Neural cell (in vitro differentiated cells): ENCODE results near the gene PRKAG2. TPM values are rescaled to one million over a fixed set of nuclear protein-coding genes. Genes with fewer than 3 reads are reported as not detected.

Experiments used
- H2AFZ ChIP-seq: fragments of 200-600, 300-800 bp; sonication (generic), shearing (Covaris generic); 2 replicates; pipeline ENCODE4 v1.6.0; 2014; ENCODE audit warnings: low read depth, mild to moderate bottlenecking, antibody characterized with exemption, low read length, moderate library complexity
- H3F3A ChIP-seq: fragments of 200-600 bp; shearing (Covaris generic); 2 replicates; pipeline ENCODE4 v1.6.1; 2016; ENCODE audit warnings: mild to moderate bottlenecking, moderate library complexity, mixed read lengths, antibody characterized with exemption, low read length; ENCODE audit not compliant: insufficient read depth, poor library complexity, severe bottlenecking
- H3K27ac ChIP-seq: fragments of 200-600, 300-800 bp; sonication (generic), shearing (Covaris generic); 2 replicates; pipeline ENCODE4 v1.5.1; 2014; ENCODE audit warnings: mild to moderate bottlenecking, low read length, moderate library complexity
- H3K27me3 ChIP-seq: fragments of 300-800, 200-600 bp; sonication (generic), shearing (Covaris generic); 2 replicates; pipeline ENCODE4 v1.6.0; 2014; ENCODE audit warnings: mild to moderate bottlenecking, low read depth, low read length, moderate library complexity; ENCODE audit not compliant: insufficient read depth
- H3K36me3 ChIP-seq: fragments of 300-800, 200-600 bp; sonication (generic), shearing (Covaris generic); 2 replicates; pipeline ENCODE4 v1.5.1; 2014; ENCODE audit warnings: mild to moderate bottlenecking, antibody characterized with exemption, low read length, moderate library complexity; ENCODE audit not compliant: insufficient read depth
- H3K4me2 ChIP-seq: fragments of 300-800, 200-600 bp; sonication (generic), shearing (Covaris generic); 2 replicates; pipeline ENCODE4 v1.6.0; 2014; ENCODE audit warnings: mild to moderate bottlenecking, low read length
- H3K4me3 ChIP-seq: fragments of 300-800, 200-600 bp; sonication (generic), shearing (Covaris generic); 2 replicates; pipeline ENCODE4 v1.5.1; 2014; ENCODE audit warnings: mild to moderate bottlenecking, low read length, moderate library complexity
- H3K79me2 ChIP-seq: fragments of 200-600 bp; shearing (Covaris generic); replicated peaks from 2 replicates; pipeline ENCODE4 v1.6.0; 2014; ENCODE audit warnings: mild to moderate bottlenecking, low read length, moderate library complexity; ENCODE audit not compliant: insufficient read depth
- H3K9ac ChIP-seq: fragments of 300-800, 200-600 bp; sonication (generic), shearing (Covaris generic); 2 replicates; pipeline ENCODE4 v1.6.1; 2016; ENCODE audit warnings: mild to moderate bottlenecking, low read length, mixed read lengths
- H3K9me2 ChIP-seq: fragments of 200-600 bp; shearing (Covaris generic); 2 replicates; pipeline ENCODE4 v1.6.1; 2016; ENCODE audit warnings: mild to moderate bottlenecking, low read length, mixed read lengths; ENCODE audit not compliant: insufficient read depth
- H3K9me3 ChIP-seq: fragments of 200-600, 300-800 bp; sonication (generic), shearing (Covaris generic); 2 replicates; pipeline ENCODE4 v1.6.1; 2016; ENCODE audit warnings: mild to moderate bottlenecking, mixed run types, low read length, moderate library complexity, mixed read lengths
- H4K20me1 ChIP-seq: fragments of 200-600 bp; shearing (Covaris generic); 2 replicates; pipeline ENCODE4 v1.6.1; 2016; ENCODE audit warnings: mild to moderate bottlenecking, mixed run types; ENCODE audit not compliant: insufficient read depth
- EP300 ChIP-seq: fragments of 450-650 bp; conservative IDR thresholded peaks from 2 replicates; pipeline ENCODE4 v1.6.1; 2014; ENCODE audit warnings: antibody characterized with exemption, mild to moderate bottlenecking, moderate library complexity; ENCODE audit not compliant: poor library complexity, severe bottlenecking
- EZH2 ChIP-seq: fragments of 200-600, 300-800 bp; shearing (Covaris generic), sonication (generic); IDR thresholded peaks from 2 replicates; pipeline ENCODE4 v1.6.1; 2014; ENCODE audit warnings: antibody characterized with exemption, low read length, borderline replicate concordance, mild to moderate bottlenecking; ENCODE audit not compliant: insufficient read depth, poor library complexity, severe bottlenecking
- MXI1 ChIP-seq: fragments of 450-650 bp; conservative IDR thresholded peaks from 2 replicates; pipeline ENCODE4 v1.6.1; 2014; ENCODE audit warnings: antibody characterized with exemption, mild to moderate bottlenecking; ENCODE audit not compliant: poor library complexity, severe bottlenecking
- POLR2AphosphoS5 ChIP-seq: IDR thresholded peaks from 2 replicates; pipeline ENCODE4 v1.6.1; 2012
- RAD21 ChIP-seq: fragments of 450-650 bp; conservative IDR thresholded peaks from 2 replicates; pipeline ENCODE4 v1.6.1; 2014; ENCODE audit warnings: antibody characterized with exemption, mild to moderate bottlenecking, moderate library complexity
- SMC3 ChIP-seq: fragments of 450-650 bp; conservative IDR thresholded peaks from 2 replicates; pipeline ENCODE4 v1.6.1; 2014; ENCODE audit warnings: antibody characterized with exemption, mild to moderate bottlenecking, moderate library complexity; ENCODE audit not compliant: poor library complexity
- TAF1 ChIP-seq: IDR thresholded peaks from 2 replicates; pipeline ENCODE4 v1.6.1; 2012; ENCODE audit warnings: low read depth
- polyA plus RNA-seq: library from polyadenylated mRNA; depleted of rRNA; stranded (reverse); fragments of >200 nt; gene quantifications from 2 replicates; pipeline ENCODE4 v1.2.3, GENCODE V29; 2014
- TF ChIP-seq, protein P1 (sequence below): fragments of 450-650 bp; IDR thresholded peaks from 2 replicates; pipeline ENCODE4 v1.5.1; 2014; ENCODE audit warnings: antibody characterized with exemption, mild to moderate bottlenecking, moderate library complexity; ENCODE audit not compliant: poor library complexity, severe bottlenecking
- TF ChIP-seq, protein P2 (sequence below): IDR thresholded peaks from 2 replicates; pipeline ENCODE4 v1.6.1; 2012; ENCODE audit warnings: borderline replicate concordance

PRKAG2 gene
- polyA plus RNA-seq, 1 donor from 2014 or later, result 22.9 TPM

DNA sequence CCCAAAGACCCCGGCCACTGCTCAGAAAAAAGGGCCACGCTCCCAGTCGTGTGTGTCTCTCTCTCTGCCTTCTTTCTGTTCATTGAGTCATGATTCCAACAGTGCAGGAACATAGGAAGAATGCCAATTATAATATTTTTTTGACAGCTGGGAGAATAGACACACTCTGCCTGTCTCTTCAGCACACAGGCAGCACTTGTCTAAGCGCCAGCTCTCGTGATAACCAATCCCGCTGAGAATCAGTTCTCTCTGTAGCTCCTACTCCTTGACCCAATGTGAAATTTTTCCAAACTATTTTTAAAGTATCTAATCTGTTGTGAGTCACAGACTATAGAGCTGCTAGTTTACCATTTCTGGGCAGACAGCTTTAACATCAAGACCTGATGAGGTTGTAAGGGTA, 211.5 kb downstream of the PRKAG2 start:
- Histone ChIP-seq H4K20me1 (no peaks in the 10 kb centered on the region), H3K27ac (peak overlapping the region; percentile 56), H3K9me3 (no peaks in the 10 kb centered on the region), H2AFZ (no peak overlapping the region), H3K9ac (peak overlapping the region; percentile 13), H3K79me2 (no peaks in the 10 kb centered on the region), H3K4me3 (peak overlapping the region; percentile 43), H3F3A (no peaks in the 10 kb centered on the region), H3K4me2 (no peak overlapping the region), H3K27me3 (no peaks in the 10 kb centered on the region), H3K36me3 (no peaks in the 10 kb centered on the region), H3K9me2 (no peaks in the 10 kb centered on the region)
- TF ChIP-seq POLR2AphosphoS5 (peak; percentile 67), MXI1 (no peak), EP300 (peak; percentile 87), RAD21 (no peak), EZH2 (no peak), SMC3 (no peak), TAF1 (no peak)
- TF ChIP-seq, protein P1, sequence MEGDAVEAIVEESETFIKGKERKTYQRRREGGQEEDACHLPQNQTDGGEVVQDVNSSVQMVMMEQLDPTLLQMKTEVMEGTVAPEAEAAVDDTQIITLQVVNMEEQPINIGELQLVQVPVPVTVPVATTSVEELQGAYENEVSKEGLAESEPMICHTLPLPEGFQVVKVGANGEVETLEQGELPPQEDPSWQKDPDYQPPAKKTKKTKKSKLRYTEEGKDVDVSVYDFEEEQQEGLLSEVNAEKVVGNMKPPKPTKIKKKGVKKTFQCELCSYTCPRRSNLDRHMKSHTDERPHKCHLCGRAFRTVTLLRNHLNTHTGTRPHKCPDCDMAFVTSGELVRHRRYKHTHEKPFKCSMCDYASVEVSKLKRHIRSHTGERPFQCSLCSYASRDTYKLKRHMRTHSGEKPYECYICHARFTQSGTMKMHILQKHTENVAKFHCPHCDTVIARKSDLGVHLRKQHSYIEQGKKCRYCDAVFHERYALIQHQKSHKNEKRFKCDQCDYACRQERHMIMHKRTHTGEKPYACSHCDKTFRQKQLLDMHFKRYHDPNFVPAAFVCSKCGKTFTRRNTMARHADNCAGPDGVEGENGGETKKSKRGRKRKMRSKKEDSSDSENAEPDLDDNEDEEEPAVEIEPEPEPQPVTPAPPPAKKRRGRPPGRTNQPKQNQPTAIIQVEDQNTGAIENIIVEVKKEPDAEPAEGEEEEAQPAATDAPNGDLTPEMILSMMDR, result no peak
- TF ChIP-seq, protein P2, sequence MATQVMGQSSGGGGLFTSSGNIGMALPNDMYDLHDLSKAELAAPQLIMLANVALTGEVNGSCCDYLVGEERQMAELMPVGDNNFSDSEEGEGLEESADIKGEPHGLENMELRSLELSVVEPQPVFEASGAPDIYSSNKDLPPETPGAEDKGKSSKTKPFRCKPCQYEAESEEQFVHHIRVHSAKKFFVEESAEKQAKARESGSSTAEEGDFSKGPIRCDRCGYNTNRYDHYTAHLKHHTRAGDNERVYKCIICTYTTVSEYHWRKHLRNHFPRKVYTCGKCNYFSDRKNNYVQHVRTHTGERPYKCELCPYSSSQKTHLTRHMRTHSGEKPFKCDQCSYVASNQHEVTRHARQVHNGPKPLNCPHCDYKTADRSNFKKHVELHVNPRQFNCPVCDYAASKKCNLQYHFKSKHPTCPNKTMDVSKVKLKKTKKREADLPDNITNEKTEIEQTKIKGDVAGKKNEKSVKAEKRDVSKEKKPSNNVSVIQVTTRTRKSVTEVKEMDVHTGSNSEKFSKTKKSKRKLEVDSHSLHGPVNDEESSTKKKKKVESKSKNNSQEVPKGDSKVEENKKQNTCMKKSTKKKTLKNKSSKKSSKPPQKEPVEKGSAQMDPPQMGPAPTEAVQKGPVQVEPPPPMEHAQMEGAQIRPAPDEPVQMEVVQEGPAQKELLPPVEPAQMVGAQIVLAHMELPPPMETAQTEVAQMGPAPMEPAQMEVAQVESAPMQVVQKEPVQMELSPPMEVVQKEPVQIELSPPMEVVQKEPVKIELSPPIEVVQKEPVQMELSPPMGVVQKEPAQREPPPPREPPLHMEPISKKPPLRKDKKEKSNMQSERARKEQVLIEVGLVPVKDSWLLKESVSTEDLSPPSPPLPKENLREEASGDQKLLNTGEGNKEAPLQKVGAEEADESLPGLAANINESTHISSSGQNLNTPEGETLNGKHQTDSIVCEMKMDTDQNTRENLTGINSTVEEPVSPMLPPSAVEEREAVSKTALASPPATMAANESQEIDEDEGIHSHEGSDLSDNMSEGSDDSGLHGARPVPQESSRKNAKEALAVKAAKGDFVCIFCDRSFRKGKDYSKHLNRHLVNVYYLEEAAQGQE, result peak; percentile 86

DNA sequence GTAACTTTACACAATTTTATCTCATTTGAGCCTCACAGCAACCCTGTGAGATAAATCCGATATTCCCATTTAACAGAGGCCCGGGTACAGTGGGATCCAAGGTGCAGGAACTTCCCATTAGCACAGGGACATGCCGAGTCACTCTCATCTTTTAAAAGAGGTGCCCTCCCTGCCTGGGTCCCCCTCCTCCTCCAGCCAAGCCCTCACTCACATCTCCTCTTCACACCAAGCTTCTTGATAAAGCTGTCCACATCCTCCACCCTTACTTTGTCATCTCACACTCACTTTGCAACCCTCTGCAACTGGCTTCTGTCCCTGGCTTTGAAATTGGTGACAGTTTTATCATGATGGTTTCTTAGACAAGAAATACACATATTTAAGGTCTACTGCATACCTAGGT, 212.6 kb downstream of the PRKAG2 start:
- H3K27ac ChIP-seq, result no peak overlapping the region
- TF ChIP-seq, protein P1, result no peak
- TF ChIP-seq SMC3 (no peak), RAD21 (no peak), TAF1 (no peak), POLR2AphosphoS5 (no peak), EZH2 (no peak)
- TF ChIP-seq, protein P2, result no peak
- no peaks in the 10 kb centered on the region for H3K9me3 ChIP-seq
- H2AFZ ChIP-seq, result no peak overlapping the region
- no peak overlapping the region for H3K9ac ChIP-seq
- no peaks in the 10 kb centered on the region for H3K9me2 ChIP-seq
- no peaks in the 10 kb centered on the region for H3F3A ChIP-seq
- no peak overlapping the region for H3K4me3 ChIP-seq
- H3K4me2 ChIP-seq, result no peak overlapping the region
- H4K20me1 ChIP-seq, result no peaks in the 10 kb centered on the region
- H3K27me3 ChIP-seq, result no peaks in the 10 kb centered on the region
- no peaks in the 10 kb centered on the region for H3K36me3 ChIP-seq
- no peaks in the 10 kb centered on the region for H3K79me2 ChIP-seq
